GM18502 (cell line): ENCODE data around the gene TP53BP1.

Source experiments
- ATAC-seq: cut with Tn5 transposase; IDR thresholded peaks from one replicate; pipeline ENCODE4 v1.9.1; 2021; ENCODE audit warnings: mild to moderate bottlenecking; ENCODE audit not compliant: unreplicated experiment, poor library complexity

Gene TP53BP1

GRCh38 chr15:43519196-43519595 lies 26.2 kb upstream of the TP53BP1 start:
- no peak for ATAC-seq

- no peak for ATAC-seq
These were observed 25.3 kb upstream of the TP53BP1 start for GRCh38 chr15:43518197-43518761.

GRCh38 chr15:43517354-43518196 lies 24.6 kb upstream of the TP53BP1 start, which contains the start of gene MAP1A:
MAP1A (plus strand) TSS chr15:43517608; CDS start chr15:43521474, 3,866 bp downstream.
- ATAC-seq = no peak

DNA sequence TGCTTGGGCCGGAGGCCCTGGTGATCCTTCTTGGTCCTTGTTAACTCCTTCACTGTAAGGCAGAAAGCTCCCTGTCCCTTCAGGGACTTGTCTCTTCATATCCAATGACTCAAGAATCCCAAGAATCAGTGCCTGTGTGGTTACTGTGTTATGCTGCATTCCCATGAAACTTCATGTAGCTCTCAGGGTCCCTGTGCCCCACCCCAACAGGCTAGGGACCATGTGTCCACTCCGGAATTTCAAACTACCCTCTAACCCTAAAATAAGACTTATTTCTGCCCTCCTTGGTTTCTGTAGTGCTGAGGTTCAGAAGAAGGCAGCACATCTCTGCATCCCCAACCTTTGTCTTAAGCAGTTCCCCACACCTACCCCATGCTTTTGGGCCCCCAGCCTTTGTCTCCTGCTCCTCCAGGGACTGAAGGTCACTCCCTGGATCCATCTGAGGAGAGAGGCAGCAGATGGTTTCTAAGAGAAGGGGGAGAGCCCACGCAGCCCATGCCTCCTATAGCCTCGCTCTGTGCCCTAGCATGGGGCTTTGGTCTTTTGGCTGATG lies 23.9 kb upstream of the TP53BP1 start:
- no peak for ATAC-seq

- no peak for ATAC-seq
These were observed 23.2 kb upstream of the TP53BP1 start for GRCh38 chr15:43516185-43516584.

DNA sequence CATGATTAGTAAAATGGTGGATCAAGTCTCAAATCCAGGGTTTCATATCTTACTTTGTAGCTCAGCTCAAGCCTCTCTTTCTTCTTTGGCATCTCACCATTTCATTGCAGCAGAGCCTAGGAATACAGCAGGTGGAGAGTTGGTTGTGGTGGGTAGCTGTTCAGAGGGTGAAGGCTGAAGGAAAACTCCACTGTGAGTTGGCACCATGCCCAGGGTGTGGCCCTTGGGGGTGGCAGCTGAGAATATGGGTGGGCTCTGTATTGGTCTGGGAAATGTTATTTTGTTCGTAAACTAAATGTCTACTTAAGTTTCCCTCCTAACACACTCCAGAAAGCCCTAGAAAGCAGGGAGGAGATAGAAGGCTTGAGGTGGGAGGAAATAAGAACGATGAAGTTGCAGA lies 22.8 kb upstream of the TP53BP1 start:
- no peak for ATAC-seq

DNA sequence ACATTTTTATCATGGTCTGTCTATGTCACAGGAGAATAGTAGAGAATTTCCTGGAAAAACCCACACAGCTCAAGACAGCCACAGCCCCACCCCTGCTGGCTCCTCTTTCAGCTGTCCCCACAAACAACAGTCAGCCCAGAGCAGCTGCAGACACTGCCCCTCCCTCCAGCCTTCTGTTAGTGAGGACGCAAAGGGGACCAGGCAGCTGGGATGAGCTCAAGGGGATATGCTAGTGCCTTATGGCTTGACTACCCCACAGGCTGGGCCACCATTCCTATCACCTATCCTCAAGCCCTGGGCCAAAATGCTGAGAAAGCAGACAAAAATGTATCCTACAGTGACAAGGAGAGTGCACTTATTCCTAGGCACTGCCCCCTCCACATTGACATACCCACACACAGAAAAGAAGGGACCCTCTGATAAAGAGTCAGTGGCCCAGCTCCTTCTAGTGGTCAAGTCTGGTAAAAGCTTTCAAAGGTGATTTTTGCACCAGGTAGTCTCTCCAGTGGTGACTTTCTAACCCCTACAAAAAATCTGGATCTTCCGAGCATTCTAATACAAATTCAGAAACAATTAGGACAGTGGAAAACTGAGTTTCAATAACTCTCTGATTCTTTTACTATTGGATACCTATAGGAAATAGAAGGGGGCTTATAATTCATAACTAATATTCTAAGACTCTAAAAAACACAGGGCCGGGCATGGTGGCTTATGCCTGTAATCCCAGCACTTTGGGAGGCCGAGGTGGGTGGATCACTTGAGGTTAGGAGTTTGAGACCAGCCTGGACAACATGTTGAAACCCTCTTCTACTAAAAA lies 21.5 kb upstream of the TP53BP1 start:
- no peak for ATAC-seq

DNA sequence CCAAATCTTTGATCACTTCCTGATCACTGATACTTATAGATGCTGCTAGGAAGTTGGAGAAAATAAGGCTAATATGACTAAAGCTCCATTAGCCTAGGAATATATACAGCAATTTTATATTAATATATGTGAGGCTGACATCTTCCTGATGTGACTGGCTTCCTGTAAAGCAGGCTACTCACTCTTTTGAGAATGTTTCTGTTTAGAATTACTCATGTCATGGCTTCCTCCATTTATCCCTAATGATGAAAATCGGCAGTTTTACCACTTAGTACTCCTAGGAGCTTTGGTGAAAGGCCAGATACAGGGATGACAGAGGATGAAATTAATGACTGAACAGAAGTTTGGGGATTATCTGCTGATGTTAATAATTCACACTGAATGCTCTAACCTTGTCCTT lies 20.6 kb upstream of the TP53BP1 start:
- ATAC-seq = no peak

DNA sequence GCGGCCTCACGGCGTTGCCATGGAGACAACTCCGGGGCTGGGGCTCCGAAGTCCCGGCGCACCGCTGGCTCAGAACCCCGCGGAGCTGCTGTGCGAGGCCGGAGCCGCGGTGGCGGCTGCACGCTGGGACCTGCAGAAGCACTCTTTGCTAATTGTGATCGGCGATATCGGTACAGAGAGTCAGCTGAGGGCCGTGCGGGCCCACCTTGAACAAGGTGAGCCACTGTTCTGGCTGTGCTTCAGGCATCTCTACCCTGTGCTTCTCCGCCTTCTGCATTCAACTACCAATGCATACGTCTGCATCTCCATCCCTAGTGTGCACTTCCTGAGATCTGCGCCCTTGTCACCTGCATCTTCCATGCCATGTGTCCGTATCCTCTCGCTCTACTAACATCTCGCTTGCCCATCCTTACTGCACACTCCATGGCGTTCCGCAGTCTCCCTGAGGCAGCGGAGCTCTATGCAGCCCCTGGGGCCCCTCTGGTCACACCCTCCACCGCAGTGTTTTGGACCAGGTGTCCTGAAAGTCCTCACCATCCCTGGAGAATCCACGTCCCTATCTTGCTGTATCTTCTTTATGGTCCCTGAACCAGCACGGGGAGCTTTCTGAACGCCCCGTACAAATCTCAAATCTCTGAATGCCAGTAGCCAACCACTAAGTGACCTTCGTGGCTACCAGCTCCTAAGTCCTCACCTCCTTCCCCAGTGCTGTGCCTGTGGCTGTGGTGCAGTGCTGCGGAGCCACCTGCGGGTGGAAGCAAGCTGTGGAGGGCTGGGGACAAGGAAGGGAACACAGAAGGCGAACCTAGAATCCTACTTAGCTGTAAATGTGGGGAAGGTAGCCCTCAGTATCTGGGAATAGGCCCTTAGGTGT lies 18.3 kb upstream of the TP53BP1 start:
- no peak for ATAC-seq

- ATAC-seq = peak; percentile 96
These were observed 17.4 kb upstream of the TP53BP1 start for GRCh38 chr15:43510200-43511011.

DNA sequence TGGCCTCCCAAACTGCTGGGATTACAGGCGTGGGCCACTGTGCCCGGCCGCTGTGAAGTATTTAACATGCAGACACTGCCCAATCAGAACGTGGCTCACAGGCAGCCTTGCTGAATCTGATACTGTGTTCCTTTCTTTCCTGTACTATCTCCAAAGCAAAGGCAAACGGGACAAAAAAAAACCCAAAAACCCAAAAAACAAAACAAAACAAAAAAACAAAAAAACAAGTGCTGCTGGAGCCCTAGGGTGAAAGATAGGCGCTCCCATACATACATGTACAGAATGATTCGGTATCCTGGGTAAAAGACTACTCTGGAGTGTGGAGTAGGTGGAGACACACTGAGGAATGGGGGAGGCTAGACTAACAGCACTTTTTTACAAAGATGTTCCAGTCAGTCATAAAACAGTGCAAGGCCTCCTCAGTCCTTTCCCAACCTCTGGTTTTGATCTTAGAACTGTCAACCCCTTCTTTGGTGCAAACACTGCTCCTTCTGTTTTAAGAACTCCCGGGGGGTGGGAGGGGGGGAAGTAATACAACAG lies 16.8 kb upstream of the TP53BP1 start:
- ATAC-seq = no peak

GRCh38 chr15:43508991-43509659 lies 16.2 kb upstream of the TP53BP1 start:
- no peak for ATAC-seq

DNA sequence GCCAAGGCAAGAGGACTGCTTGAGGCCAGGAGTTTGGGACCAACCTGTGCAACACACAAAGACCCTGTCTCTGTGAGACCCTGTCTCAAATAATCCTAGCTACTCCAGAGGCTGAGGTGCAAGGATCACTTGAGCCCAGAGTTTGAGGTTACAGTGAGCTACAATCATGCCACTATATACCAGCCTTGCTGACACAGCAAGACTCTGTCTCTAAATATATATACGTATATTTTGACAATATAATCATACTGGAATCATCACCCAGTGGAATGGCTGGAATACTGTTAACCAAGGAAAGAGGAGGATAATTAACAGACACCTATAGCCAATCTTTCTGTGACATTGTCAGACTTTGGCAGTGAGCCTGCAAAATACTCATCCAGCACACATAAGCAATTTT lies 15.5 kb upstream of the TP53BP1 start:
- no peak for ATAC-seq

GRCh38 chr15:43505738-43506137 lies 12.8 kb upstream of the TP53BP1 start:
- no peak for ATAC-seq

DNA sequence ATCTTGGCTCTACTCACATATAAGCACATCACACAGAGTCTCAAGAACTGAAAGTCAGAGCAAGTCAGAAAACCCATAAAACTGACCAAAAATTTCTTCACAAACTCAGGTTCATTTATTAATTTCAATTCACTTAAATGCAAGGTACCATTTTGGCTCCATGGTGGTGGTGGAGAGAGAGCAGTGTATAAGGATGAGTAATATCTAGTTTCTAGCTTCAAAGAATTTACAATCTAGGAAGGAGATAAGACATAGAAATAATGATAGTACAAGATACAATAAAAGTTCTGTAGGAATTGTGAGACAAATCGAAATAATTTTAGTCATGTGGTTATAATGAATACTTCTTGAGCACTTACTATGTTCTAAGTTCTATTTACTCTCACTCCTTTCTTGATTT lies 6.7 kb upstream of the TP53BP1 start:
- no peak for ATAC-seq

GRCh38 chr15:43498990-43499389 lies 6.0 kb upstream of the TP53BP1 start:
- ATAC-seq = no peak

DNA sequence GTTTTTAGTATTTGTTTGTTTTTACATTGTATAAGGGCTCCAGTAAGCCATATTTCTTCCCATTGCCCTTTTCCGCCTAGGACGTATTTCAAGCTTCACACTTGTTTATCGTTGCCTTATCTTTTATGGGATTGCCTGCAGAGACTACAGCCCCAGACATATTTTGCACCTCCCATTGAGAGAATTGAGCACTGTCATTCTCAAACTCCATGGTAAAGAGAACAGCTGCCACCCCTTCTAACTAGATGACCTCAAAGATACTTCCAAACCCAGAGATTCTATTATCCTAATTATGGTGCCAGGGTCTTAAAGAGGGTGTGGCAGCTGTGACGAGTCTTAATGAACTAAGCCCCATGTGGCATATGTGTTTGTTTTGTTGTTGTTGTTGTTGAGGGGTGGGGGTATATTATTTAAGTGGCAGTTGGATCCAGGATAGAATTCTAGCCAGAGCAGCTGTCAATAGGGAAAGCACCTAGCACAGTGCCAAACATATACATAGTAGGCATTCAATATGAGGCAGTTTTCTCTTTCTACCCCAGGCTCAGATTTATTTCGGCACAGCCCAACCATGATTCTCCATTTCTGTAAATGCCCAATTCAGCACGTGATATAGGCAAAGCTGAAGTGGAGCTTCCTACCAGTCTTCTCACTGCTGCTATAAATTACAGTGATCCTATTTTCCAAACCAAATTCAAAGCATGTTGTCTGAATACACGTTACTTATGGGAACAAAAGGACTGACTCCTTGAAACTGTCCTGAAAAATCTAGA lies 932 bp upstream of the TP53BP1 start:
- no peak for ATAC-seq

- no peak for ATAC-seq
These were observed 690 bp downstream of the TP53BP1 start for GRCh38 chr15:43492266-43492665.
